ENCODE measurements around the gene BAIAP2L1. TPM values are rescaled to one million over a fixed set of nuclear protein-coding genes. Genes with fewer than 3 reads are reported as not detected.

The BAIAP2L1 gene
- total RNA-seq, 1 donor from 2014 or later: 4.6 TPM

DNA sequence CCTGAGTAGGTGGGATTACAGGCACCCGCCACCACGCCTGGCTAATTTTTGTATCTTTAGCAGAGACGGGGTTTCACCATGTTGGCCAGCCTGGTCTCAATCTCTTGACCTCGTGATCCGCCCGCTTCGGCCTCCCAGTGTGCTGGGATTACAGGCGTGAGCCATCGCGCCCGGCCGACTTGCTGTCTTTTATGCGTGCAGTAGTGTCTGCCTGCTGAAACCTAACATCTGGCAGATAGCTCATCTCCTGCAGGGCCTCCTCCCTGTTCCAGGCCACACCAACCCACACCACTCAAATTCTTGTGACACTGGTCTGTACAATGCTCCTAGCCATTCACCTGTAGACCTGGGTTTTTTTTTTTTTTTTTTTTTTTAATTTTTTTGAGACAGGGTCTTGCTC is 41.5 kb downstream of the BAIAP2L1 start:
- DNase-seq (ENCODE audit: low spot score): peak; percentile 67

DNA sequence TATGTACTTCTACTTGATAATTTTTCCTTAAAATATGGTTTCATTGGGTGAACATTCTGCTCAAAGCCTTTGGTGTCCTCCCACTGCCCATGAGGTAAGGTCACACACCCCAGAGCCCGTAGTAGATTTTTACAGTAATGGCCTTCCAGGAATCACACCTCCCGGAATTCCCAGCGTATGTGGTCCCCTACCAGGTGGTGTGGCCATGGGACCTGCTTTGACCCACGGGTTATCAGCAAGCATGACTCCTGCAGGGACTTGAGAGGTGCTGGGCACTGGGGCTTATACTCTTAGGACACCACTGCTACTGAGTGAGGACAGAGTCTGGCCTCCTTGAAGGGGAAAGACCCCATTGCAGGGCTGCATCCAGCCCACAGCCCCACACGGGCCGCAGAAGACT is 42.2 kb downstream of the BAIAP2L1 start:
- DNase-seq (ENCODE audit: low spot score): no peak

DNA sequence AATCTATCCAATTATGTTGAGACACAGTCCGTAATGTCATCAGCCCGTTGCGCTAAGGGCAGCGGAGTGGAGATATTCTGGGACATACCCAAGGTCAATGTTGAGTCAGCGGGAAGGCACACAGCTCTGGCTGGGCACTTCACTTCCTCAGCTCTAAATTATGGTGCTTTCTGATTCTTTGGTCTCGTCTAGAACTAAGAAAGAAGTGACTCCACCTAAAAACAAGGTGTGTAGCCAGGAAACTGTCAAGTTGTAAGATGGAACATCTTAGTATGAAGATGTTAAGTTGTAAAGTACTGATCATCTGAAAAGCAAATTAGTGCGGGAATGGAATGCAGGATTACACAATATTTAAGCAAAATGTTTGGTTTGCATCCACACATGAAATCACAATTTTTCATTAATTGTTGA is 43.1 kb downstream of the BAIAP2L1 start:
- DNase-seq (ENCODE audit: low spot score): no peak

DNA sequence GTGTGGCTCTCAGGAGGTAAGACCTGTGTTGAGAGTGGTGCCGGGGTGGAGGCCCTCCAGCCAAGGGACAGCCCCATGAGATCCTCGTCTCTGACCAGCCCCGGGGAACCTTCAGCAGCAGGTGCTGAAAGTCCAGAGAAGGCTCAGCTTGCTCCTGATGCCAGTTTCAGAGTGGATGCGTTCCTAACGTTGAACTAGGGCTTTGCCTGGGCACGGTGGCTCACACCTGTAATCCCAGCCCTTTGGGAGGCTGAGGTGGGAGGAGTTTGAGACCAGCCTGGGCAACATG is 45.7 kb downstream of the BAIAP2L1 start:
- peak; percentile 75 for DNase-seq (ENCODE audit: low spot score)

- peak; percentile 74 for DNase-seq (ENCODE audit: low spot score)
These were observed 46.2 kb downstream of the BAIAP2L1 start for GRCh38 chr7:98354511-98355249.

GRCh38 chr7:98354052-98354451 is 46.8 kb downstream of the BAIAP2L1 start:
- no peak for DNase-seq (ENCODE audit: low spot score)

DNA sequence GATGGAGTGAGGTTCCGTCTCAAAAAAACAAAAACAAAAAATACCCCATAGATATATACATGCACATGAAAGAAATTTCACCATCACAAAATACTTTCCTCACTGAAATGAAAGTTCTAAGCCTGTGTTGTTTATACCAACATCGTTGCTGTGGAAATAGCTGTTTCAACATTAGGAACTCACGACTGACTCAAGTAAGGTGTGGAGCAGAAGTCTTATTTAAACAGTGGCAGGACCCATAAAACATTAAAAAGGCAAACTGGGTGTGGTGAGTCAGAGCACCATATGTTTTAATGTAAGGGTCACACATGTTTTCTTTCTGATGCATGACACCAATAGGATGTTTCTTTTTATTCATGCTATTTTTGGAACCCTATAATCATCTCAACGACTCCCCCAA is 48.3 kb downstream of the BAIAP2L1 start:
- no peak for DNase-seq (ENCODE audit: low spot score)

- peak; percentile 47 for DNase-seq (ENCODE audit: low spot score)
These were observed 49.8 kb downstream of the BAIAP2L1 start for GRCh38 chr7:98351136-98351535.

- peak; percentile 78 for DNase-seq (ENCODE audit: low spot score)
These were observed 52.0 kb downstream of the BAIAP2L1 start for GRCh38 chr7:98348726-98349474.

- no peak for DNase-seq (ENCODE audit: low spot score)
These were observed 54.3 kb downstream of the BAIAP2L1 start for GRCh38 chr7:98346515-98347069.

DNA sequence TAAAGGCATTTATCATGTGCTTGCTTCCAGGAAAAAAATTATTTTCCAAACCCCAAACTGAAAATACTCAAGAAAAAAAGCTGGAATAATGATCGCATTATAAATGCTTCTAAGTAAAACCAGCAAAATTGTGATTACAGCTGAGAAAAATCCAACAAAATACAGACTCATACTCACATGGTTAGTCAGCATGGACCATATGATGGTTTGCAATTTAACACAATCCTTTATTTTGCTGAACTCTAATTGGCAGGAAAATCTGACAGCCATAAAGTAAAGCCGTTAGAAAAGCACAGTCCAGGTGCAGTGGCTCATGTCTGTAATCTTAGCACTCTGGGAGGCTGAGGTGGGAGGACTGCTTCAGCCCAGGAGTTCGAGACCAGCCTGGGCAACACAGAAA is 59.8 kb downstream of the BAIAP2L1 start:
- no peak for DNase-seq (ENCODE audit: low spot score)

GRCh38 chr7:98339043-98339442 is 61.8 kb downstream of the BAIAP2L1 start:
- no peak for DNase-seq (ENCODE audit: low spot score)

DNA sequence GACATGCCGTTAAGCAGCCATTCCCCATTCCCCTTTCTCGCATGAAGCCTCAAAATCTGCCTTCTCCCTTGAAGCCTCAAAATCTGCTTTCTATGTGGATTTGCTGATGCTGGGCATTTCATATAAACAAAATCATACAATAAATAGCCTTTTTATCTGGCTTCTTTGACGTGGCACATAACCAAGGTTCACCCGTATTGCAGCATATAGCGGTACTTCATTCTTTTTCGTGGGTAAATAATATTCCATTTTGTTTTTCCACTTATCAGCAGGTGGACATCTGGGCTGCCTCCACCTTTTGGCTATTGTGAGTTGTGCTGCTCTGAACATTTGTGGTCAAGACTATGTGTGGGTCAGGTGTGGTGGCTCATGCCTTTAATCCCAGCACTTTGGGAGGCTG is 62.4 kb downstream of the BAIAP2L1 start:
- no peak for DNase-seq (ENCODE audit: low spot score)

- no peak for DNase-seq (ENCODE audit: low spot score)
These were observed 65.4 kb downstream of the BAIAP2L1 start for GRCh38 chr7:98335411-98335977.

DNA sequence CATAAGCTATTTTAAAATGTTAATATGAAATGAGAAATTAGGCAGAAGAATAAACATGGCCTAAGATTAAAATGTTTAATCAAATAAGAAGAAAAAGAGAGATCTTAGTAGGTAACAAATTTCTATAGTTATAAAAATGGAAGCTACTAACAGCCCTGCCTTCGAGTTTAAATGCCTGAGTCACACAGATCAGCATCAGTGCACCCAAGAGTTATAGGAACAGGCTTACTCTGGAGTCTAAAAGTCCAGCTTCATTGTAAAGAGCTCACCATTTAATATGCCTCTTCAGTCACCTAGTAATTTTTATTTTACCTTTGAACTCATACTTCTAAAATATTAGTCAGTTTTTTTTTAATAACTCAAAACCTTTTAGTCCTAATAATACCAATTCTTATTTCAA is 66.8 kb downstream of the BAIAP2L1 start:
- DNase-seq (ENCODE audit: low spot score): no peak

DNA sequence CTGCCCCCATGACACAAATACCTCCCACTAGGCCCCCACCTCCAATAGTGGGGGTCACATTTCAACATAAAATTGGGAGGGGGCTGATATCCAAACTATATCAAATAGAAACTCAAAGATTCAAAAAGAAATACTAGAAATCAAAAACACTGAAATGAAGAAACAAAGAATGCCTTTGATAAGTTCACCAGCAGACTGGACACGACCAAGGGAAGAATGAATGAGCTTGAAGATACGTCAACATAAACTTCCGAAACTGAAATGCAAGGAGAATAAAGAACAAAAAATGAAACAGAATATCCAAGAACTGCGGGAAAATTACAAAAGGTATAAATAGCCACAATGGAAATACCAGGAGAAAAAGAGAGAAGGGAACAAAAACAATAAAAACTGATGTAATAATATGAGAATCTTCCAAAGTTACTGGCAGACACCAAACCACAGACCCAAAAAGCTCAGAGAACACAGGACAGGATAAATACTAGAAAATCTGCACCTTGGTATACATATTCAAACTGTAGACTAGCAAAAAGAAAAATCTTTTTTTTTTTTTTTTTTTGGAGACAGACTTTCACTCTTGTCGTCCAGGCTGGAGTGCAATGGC is 69.9 kb downstream of the BAIAP2L1 start:
- DNase-seq (ENCODE audit: low spot score): no peak

- no peak for DNase-seq (ENCODE audit: low spot score)
These were observed 71.0 kb downstream of the BAIAP2L1 start for GRCh38 chr7:98329791-98330373.

- no peak for DNase-seq (ENCODE audit: low spot score)
These were observed 71.6 kb downstream of the BAIAP2L1 start for GRCh38 chr7:98329100-98329790.

DNA sequence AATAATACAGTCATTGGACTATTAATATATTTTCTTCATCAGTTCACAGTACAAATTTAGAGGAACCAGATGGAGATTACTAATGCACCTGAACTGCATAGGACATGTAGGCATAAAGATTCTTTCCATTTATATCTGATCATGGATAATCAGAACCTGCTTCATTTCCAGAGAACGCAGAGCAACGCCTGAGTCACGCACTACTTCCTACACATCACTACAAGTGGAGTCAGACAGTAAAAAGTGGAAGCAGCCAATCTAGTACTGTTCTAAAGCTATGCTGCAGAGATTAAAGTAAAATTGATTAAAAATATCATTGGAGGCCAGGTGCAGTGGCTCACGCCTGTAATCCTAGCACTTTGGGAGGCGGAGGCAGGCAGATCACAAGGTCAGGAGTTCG is 76.1 kb downstream of the BAIAP2L1 start:
- DNase-seq (ENCODE audit: low spot score): no peak

DNA sequence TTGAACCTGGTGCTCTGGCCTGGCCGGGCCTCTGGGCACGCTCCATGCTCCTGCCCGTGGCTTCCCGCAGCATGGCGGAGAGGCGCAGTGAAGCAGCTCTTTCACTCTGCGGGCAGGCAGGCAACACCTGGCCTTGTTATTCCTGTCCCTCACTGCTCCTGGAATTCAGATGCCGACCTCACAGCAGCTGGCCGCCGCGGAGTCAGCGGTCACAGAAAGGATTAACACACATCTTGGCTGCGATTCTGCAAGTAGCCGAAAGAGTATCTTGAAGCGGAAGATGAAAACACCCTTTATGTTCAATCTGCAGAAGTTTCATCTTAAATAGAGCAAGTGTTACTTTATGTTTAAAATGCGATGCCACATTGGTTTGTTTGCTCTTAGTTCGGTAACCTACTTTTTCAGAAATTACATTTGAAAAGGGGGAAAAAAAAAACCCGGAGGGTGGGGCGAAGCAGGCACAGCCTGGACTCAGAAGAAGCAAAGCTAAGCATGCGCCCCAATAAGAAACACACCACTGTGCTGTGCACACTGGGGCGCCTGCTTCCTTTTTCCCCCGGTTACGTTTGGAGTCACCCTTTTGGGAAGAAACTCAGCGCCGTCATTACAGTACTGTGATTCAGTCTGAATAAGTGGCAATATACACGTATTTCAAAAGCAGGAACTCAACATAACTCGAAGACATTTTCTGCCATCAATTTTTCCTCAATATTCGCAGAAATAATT is 77.1 kb downstream of the BAIAP2L1 start:
- DNase-seq (ENCODE audit: low spot score): no peak

All from mesenteric fat pad (tissue), 1 donor.